HepG2 (cell line): ENCODE results near the gene GAD2. TPM values are rescaled to one million over a fixed set of nuclear protein-coding genes. Genes with fewer than 3 reads are reported as not detected.
A peak's percentile ranks its signal among the peaks of the same experiment; 100 is the strongest.

Source experiments
- BRD4 ChIP-seq: sonication (generic); formaldehyde crosslinking; IDR thresholded peaks from 2 replicates; pipeline ENCODE4 v1.4.0; 2020; ENCODE audit warnings: missing genetic modification reagents
- HNRNPK ChIP-seq: fragments of 200-400 bp; formaldehyde crosslinking; IDR thresholded peaks from 2 replicates; pipeline ENCODE4 v1.6.1; 2018; ENCODE audit warnings: low read length, low read depth, moderate library complexity, mild to moderate bottlenecking; ENCODE audit not compliant: poor library complexity, severe bottlenecking
- KAT8 ChIP-seq: IDR thresholded peaks from 2 replicates; pipeline ENCODE4 v1.6.1; 2016; ENCODE audit warnings: missing genetic modification reagents, missing compliant biosample characterization
- KLF12 ChIP-seq: sonication (generic); formaldehyde crosslinking; IDR thresholded peaks from 2 replicates; pipeline ENCODE4 v1.4.0; 2020; ENCODE audit warnings: missing genetic modification reagents, borderline replicate concordance
- KLF16 ChIP-seq, 2 experiments: sonication (generic) in 1 of 2; formaldehyde crosslinking in 1 of 2; IDR thresholded peaks; 2 replicates each; pipeline versions ENCODE4 v1.6.1 to v1.8.0; 2016 to 2023; ENCODE audit warnings: missing genetic modification reagents in 2 of 2, missing compliant biosample characterization in 1 of 2
- LCORL ChIP-seq, 2 experiments: fragments of 450-650 bp in 1 of 2; sonication (generic) in 1 of 2; formaldehyde crosslinking in 1 of 2; IDR thresholded peaks; 2 replicates each; pipeline versions ENCODE4 v1.5.0 to v1.6.1; 2017 to 2020; ENCODE audit warnings: antibody characterized with exemption in 1 of 2, missing genetic modification reagents in 1 of 2
- MXD1 ChIP-seq: sonication (generic); formaldehyde crosslinking; IDR thresholded peaks from 2 replicates; pipeline ENCODE4 v1.4.0; 2020; ENCODE audit warnings: mild to moderate bottlenecking, missing genetic modification reagents
- MYC ChIP-seq: sonication (generic); formaldehyde crosslinking; IDR thresholded peaks from 2 replicates; pipeline ENCODE4 v1.9.0; 2021; ENCODE audit warnings: missing genetic modification reagents, borderline replicate concordance
- NBN ChIP-seq: fragments of 450-650 bp; conservative IDR thresholded peaks from 2 replicates; pipeline ENCODE4 v1.6.1; 2017
- NCOA2 ChIP-seq: sonication (generic); formaldehyde crosslinking; IDR thresholded peaks from 2 replicates; pipeline ENCODE4 v1.8.0; 2022; ENCODE audit warnings: inconsistent platforms
- RAD21 ChIP-seq: fragments of 450-650 bp; formaldehyde crosslinking; IDR thresholded peaks from 2 replicates; pipeline ENCODE4 v1.5.0; 2020; ENCODE audit warnings: mild to moderate bottlenecking
- RCOR2 ChIP-seq: IDR thresholded peaks from 2 replicates; pipeline ENCODE4 v1.6.1; 2016; ENCODE audit warnings: missing biosample characterization, missing genetic modification reagents
- RERE ChIP-seq: IDR thresholded peaks from 2 replicates; pipeline ENCODE4 v1.6.1; 2016; ENCODE audit warnings: low read depth, missing genetic modification reagents, missing compliant biosample characterization
- RNF2 ChIP-seq: fragments of 450-650 bp; conservative IDR thresholded peaks from 2 replicates; pipeline ENCODE4 v1.6.1; 2016; ENCODE audit warnings: low read depth
- SALL2 ChIP-seq: sonication (generic); formaldehyde crosslinking; IDR thresholded peaks from 2 replicates; pipeline ENCODE4 v1.8.1; 2023; ENCODE audit warnings: mild to moderate bottlenecking, missing genetic modification reagents, inconsistent platforms
- SMC3 ChIP-seq: IDR thresholded peaks from 2 replicates; pipeline ENCODE4 v1.6.1; 2011; ENCODE audit warnings: low read length, improper control_type of control experiment
- STAG1 ChIP-seq: sonication (generic); formaldehyde crosslinking; IDR thresholded peaks from 2 replicates; pipeline ENCODE4 v1.4.0; 2020; ENCODE audit warnings: missing genetic modification reagents
- WIZ ChIP-seq: sonication (generic); formaldehyde crosslinking; IDR thresholded peaks from 2 replicates; pipeline ENCODE4 v1.5.1; 2020; ENCODE audit warnings: mild to moderate bottlenecking, missing genetic modification reagents
- ZMAT3 ChIP-seq: sonication (generic); formaldehyde crosslinking; conservative IDR thresholded peaks from 2 replicates; pipeline ENCODE4 v1.7.0; 2021; ENCODE audit warnings: missing genetic modification reagents
- ZNF160 ChIP-seq: sonication (generic); formaldehyde crosslinking; IDR thresholded peaks from 2 replicates; pipeline ENCODE4 v1.8.0; 2022; ENCODE audit warnings: mild to moderate bottlenecking, inconsistent platforms, missing genetic modification reagents
- ZNF256 ChIP-seq: sonication (generic); formaldehyde crosslinking; conservative IDR thresholded peaks from 2 replicates; pipeline ENCODE4 v1.4.0; 2020; ENCODE audit warnings: missing genetic modification reagents
- ZNF30 ChIP-seq: sonication (generic); formaldehyde crosslinking; IDR thresholded peaks from 2 replicates; pipeline ENCODE4 v1.5.0; 2020; ENCODE audit warnings: mild to moderate bottlenecking, missing genetic modification reagents
- ZNF354B ChIP-seq: sonication (generic); formaldehyde crosslinking; IDR thresholded peaks from 2 replicates; pipeline ENCODE4 v1.8.0; 2022; ENCODE audit warnings: mild to moderate bottlenecking, missing genetic modification reagents
- ZNF572 ChIP-seq: sonication (generic); formaldehyde crosslinking; IDR thresholded peaks from 2 replicates; pipeline ENCODE4 v1.5.1; 2020; ENCODE audit warnings: mild to moderate bottlenecking, missing genetic modification reagents
- polyA plus RNA-seq, 8 experiments: library from polyadenylated mRNA; depleted of rRNA in 3 of 8; stranded (reverse) in 7 of 8; unstranded in 1 of 8; fragments of >200 nt; fragmentation: Illumina TruSeq in 4 of 8; extraction: Trizol in 4 of 8; gene quantifications; 2 replicates each; pipeline versions ENCODE4 v1.2.1 to v1.2.3, GENCODE V29; 2011 to 2016; ENCODE audit warnings: low read depth in 4 of 8, missing spikeins in 1 of 8, mixed read lengths in 1 of 8; ENCODE audit not compliant: insufficient read depth in 1 of 8
- total RNA-seq, 5 experiments: library from RNA; depleted of rRNA; stranded (reverse); fragments of >200 nt; fragmentation: Illumina TruSeq; extraction: Trizol; gene quantifications; 2 replicates each; pipeline ENCODE4 v1.2.3, GENCODE V29; 2016; ENCODE audit warnings: low read depth in 1 of 5
- TF ChIP-seq, protein P1 (sequence below): sonication (generic); formaldehyde crosslinking; IDR thresholded peaks from 2 replicates; pipeline ENCODE4 v1.5.1; 2020; ENCODE audit warnings: missing genetic modification reagents, mild to moderate bottlenecking, borderline replicate concordance

The GAD2 gene
- total and polyA plus RNA-seq, 2 of the 13 experiments (the other 11 are each of a cell fraction or from before 2014, with no cell fraction given), result not detected

DNA sequence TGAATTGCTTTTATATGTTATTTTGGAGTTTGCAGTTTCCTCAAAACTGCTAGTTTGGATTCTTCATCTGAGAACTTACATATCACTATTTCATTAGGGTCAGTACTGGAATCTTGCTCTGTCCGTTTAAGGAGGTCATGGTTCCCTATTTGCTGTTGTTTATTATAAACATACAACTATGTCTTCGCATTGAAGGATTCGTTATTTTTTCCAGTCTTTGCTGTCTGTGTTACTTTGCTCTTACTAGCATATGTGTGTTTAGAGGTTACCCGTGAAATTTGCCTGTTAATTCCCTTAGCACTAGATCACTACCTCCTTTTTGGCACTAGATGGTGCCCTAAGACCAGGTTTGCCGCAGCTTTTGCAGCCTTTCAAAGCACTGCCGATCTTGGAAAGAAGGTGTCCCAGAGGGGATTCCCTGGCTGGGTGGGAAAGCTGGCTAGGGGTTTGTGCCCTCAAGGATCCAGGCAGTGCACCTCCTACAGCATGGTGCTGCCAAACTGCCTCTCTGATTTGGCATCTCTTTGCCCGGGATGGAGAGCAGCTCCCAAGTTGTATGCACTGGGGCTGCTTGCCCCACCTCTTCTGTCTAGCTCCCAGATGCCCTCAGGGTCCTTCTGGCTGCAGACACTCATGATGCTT lies 118.5 kb downstream of the GAD2 start (continued):
- no peak for TF ChIP-seq RERE (CRISPR knock-in tag)
- peak; percentile 94 for TF ChIP-seq SMC3
- TF ChIP-seq MXD1, result no peak
- peak; percentile 84; the same call in 1 of the 2 replicates for TF ChIP-seq ZNF160 (CRISPR knock-in tag)
- TF ChIP-seq WIZ (CRISPR knock-in tag), result no peak
- no peak for TF ChIP-seq LCORL (IDR thresholded peaks at IDR 0.05)
- TF ChIP-seq LCORL (CRISPR knock-in tag; IDR thresholded peaks at IDR 0.05), result 0 out of 2 replicates have a peak, but pooled peaks have one; percentile 16
- 0 out of 4 replicates have a peak, but pooled peaks of 1 of the 2 experiments have one; percentile 22 for TF ChIP-seq KLF16 (CRISPR knock-in tag; IDR thresholded peaks at IDR 0.05)
- TF ChIP-seq KLF12 (CRISPR knock-in tag), result no peak
- TF ChIP-seq RCOR2 (CRISPR knock-in tag), result no peak
- TF ChIP-seq BRD4 (CRISPR knock-in tag), result no peak
- TF ChIP-seq RNF2, result no peak
- no peak for TF ChIP-seq ZMAT3
- no peak for TF ChIP-seq ZNF30 (CRISPR knock-in tag)
- TF ChIP-seq ZNF354B (CRISPR knock-in tag), result no peak
- no peak for TF ChIP-seq ZNF256 (CRISPR knock-in tag)
- TF ChIP-seq, protein P1, sequence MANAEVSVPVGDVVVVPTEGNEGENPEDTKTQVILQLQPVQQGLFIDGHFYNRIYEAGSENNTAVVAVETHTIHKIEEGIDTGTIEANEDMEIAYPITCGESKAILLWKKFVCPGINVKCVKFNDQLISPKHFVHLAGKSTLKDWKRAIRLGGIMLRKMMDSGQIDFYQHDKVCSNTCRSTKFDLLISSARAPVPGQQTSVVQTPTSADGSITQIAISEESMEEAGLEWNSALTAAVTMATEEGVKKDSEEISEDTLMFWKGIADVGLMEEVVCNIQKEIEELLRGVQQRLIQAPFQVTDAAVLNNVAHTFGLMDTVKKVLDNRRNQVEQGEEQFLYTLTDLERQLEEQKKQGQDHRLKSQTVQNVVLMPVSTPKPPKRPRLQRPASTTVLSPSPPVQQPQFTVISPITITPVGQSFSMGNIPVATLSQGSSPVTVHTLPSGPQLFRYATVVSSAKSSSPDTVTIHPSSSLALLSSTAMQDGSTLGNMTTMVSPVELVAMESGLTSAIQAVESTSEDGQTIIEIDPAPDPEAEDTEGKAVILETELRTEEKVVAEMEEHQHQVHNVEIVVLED, result no peak
- TF ChIP-seq KAT8 (CRISPR knock-in tag), result no peak
- TF ChIP-seq ZNF572 (CRISPR knock-in tag), result no peak
- TF ChIP-seq NBN, result no peak
- no peak for TF ChIP-seq SALL2
- no peak for TF ChIP-seq NCOA2 (CRISPR knock-in tag)
- no peak for TF ChIP-seq HNRNPK
- TF ChIP-seq MYC (CRISPR knock-in tag), result no peak
- TF ChIP-seq STAG1, result peak; percentile 93
- peak; percentile 78 for TF ChIP-seq RAD21 (CRISPR knock-in tag)
